Muscle of leg (tissue), 11 donors: ENCODE data around the gene RELCH. TPM values are rescaled to one million over a fixed set of nuclear protein-coding genes. Genes with fewer than 3 reads are reported as not detected.

Experiments used
- DNase-seq: peaks from one replicate; pipeline ENCODE4 v3.0.0; 2013
- H3K27ac ChIP-seq: one replicate; pipeline ENCODE4 v1.5.1; 2013; ENCODE audit warnings: mild to moderate bottlenecking, low read length, control low read depth
- H3K27me3 ChIP-seq: one replicate; pipeline ENCODE4 v1.6.1; 2013; ENCODE audit warnings: low read length; ENCODE audit not compliant: control insufficient read depth, insufficient read depth
- H3K36me3 ChIP-seq: one replicate; pipeline ENCODE4 v1.6.1; 2013; ENCODE audit warnings: low read length; ENCODE audit not compliant: control insufficient read depth, insufficient read depth
- H3K4me1 ChIP-seq: one replicate; pipeline ENCODE4 v1.6.1; 2013; ENCODE audit warnings: low read length; ENCODE audit not compliant: control insufficient read depth, insufficient read depth
- H3K4me3 ChIP-seq: one replicate; pipeline ENCODE4 v1.5.1; 2013; ENCODE audit warnings: low read length, control low read depth
- H3K9me3 ChIP-seq: replicated peaks from 2 replicates; pipeline ENCODE4 v1.6.1; 2013; ENCODE audit warnings: low read depth, low read length; ENCODE audit not compliant: control insufficient read depth
- WGBS: methylation state at CpG from one replicate; pipeline ENCODE4 v1.1.5; 2013; ENCODE audit warnings: missing lambda C conversion rate; ENCODE audit not compliant: insufficient coverage; 5-methylcytosine and 5-hydroxymethylcytosine counted together
- polyA plus RNA-seq, 8 donors: library from polyadenylated mRNA; unstranded; fragments of 120-200 nt; gene quantifications; one replicate each; pipeline versions ENCODE4 v1.2.1 to v1.2.3, GENCODE V29; 2013; ENCODE audit warnings: inconsistent platforms in 1 of 8, low replicate concordance in 1 of 8; ENCODE audit not compliant: insufficient read length in 8 of 8, insufficient read depth in 1 of 8
- total RNA-seq: library from RNA; stranded (reverse); fragments of 120-200 nt; gene quantifications from one replicate; pipeline ENCODE4 v1.2.4, GENCODE V29; 2013

RELCH gene
- total and polyA plus RNA-seq, 9 donors, result 11.7 to 20.6 (median 14.2) TPM

GRCh38 chr18:62312851-62313250 is 125.8 kb downstream of the RELCH start:
- Histone ChIP-seq H3K9me3 (no peaks in the 10 kb centered on the region), H3K27me3 (peaks cover 4% of the 10 kb centered on the region), H3K4me3 (no peak overlapping the region), H3K4me1 (no peaks in the 10 kb centered on the region), H3K36me3 (peaks cover 4% of the 10 kb centered on the region), H3K27ac (no peak overlapping the region)
- WGBS, result 85% methylated on average over 1 of the region's 1 CpG
- no peak for DNase-seq

GRCh38 chr18:62318228-62319180 is 131.4 kb downstream of the RELCH start:
- H3K27ac ChIP-seq, result no peak overlapping the region
- no peaks in the 10 kb centered on the region for H3K36me3 ChIP-seq
- no CpG with 5 or more reads among the region's 4 CpGs for WGBS
- DNase-seq, result no peak
- H3K4me3 ChIP-seq, result no peak overlapping the region
- peaks cover 12% of the 10 kb centered on the region for H3K27me3 ChIP-seq
- H3K9me3 ChIP-seq, result no peaks in the 10 kb centered on the region
- no peaks in the 10 kb centered on the region for H3K4me1 ChIP-seq

GRCh38 chr18:62321201-62321600 is 134.1 kb downstream of the RELCH start:
- no CpG with 5 or more reads among the region's 3 CpGs for WGBS

GRCh38 chr18:62323483-62324180 is 136.6 kb downstream of the RELCH start:
- Histone ChIP-seq H3K36me3 (no peaks in the 10 kb centered on the region), H3K27me3 (peaks cover 51% of the 10 kb centered on the region), H3K9me3 (no peaks in the 10 kb centered on the region), H3K4me3 (no peak overlapping the region), H3K27ac (no peak overlapping the region), H3K4me1 (peaks cover 14% of the 10 kb centered on the region)
- DNase-seq, result no peak
- 40% methylated on average over 1 of the region's 6 CpGs for WGBS

More at GRCh38 chr18:62321201-62321600, 134.1 kb downstream of the RELCH start:
- Histone ChIP-seq H3K9me3 (no peaks in the 10 kb centered on the region), H3K27me3 (peaks cover 35% of the 10 kb centered on the region), H3K4me1 (peaks cover 11% of the 10 kb centered on the region), H3K27ac (no peak overlapping the region), H3K4me3 (no peak overlapping the region), H3K36me3 (no peaks in the 10 kb centered on the region)
- DNase-seq, result no peak

GRCh38 chr18:62324181-62324828 is 137.2 kb downstream of the RELCH start:
- DNase-seq, result no peak
- H3K27ac ChIP-seq, result no peak overlapping the region
- WGBS, result 32% methylated on average over 11 of the region's 12 CpGs
- H3K4me3 ChIP-seq, result no peak overlapping the region
- peaks cover 14% of the 10 kb centered on the region for H3K4me1 ChIP-seq
- H3K36me3 ChIP-seq, result no peaks in the 10 kb centered on the region
- no peaks in the 10 kb centered on the region for H3K9me3 ChIP-seq
- H3K27me3 ChIP-seq, result peaks cover 54% of the 10 kb centered on the region

- Histone ChIP-seq H3K9me3 (no peaks in the 10 kb centered on the region), H3K4me1 (peaks cover 21% of the 10 kb centered on the region), H3K4me3 (peak within 1 kb of the TSS; percentile 53), H3K27ac (peak within 1 kb of the TSS; percentile 13), H3K27me3 (peaks cover 62% of the 10 kb centered on the region), H3K36me3 (no peaks in the 10 kb centered on the region)
- DNase-seq, result peak; percentile 50
- WGBS, result under 1% methylated on average over 99 of the region's 99 CpGs
Measured at GRCh38 chr18:62324917-62325805, 138.1 kb downstream of the RELCH start, which contains the start of gene TNFRSF11A. Gene TNFRSF11A (plus strand): TSS chr18:62325310. CDS start chr18:62325353, 43 bp downstream.

- H3K4me1 ChIP-seq, result peaks cover 23% of the 10 kb centered on the region
- under 1% methylated on average over 32 of the region's 45 CpGs for WGBS
- no peaks in the 10 kb centered on the region for H3K9me3 ChIP-seq
- DNase-seq, result peak; percentile 35
- H3K4me3 ChIP-seq, result peak overlapping the region; percentile 53
- peak overlapping the region; percentile 13 for H3K27ac ChIP-seq
- H3K36me3 ChIP-seq, result no peaks in the 10 kb centered on the region
- peaks cover 64% of the 10 kb centered on the region for H3K27me3 ChIP-seq
Measured at GRCh38 chr18:62325806-62326645, 139.0 kb downstream of the RELCH start.

GRCh38 chr18:62326646-62327348 is 139.7 kb downstream of the RELCH start:
- Histone ChIP-seq H3K27ac (no peak overlapping the region), H3K9me3 (no peaks in the 10 kb centered on the region), H3K4me3 (peak overlapping the region; percentile 11), H3K4me1 (peaks cover 23% of the 10 kb centered on the region), H3K27me3 (peaks cover 62% of the 10 kb centered on the region), H3K36me3 (no peaks in the 10 kb centered on the region)
- DNase-seq, result no peak
- WGBS, result 20% methylated on average over 1 of the region's 12 CpGs
